LoVo (cell line): ENCODE data around the gene MAP7D3.
"Not testable (repeated sequence)": the region's sequence is repeated elsewhere in the genome, so short reads cannot be mapped to it uniquely, and the experiment has no call there.

ENCODE experiments used
- DNase-seq: peaks from one replicate; pipeline ENCODE4 v3.0.0-alpha.2; 2016; ENCODE audit warnings: low spot score

MAP7D3 gene

DNA sequence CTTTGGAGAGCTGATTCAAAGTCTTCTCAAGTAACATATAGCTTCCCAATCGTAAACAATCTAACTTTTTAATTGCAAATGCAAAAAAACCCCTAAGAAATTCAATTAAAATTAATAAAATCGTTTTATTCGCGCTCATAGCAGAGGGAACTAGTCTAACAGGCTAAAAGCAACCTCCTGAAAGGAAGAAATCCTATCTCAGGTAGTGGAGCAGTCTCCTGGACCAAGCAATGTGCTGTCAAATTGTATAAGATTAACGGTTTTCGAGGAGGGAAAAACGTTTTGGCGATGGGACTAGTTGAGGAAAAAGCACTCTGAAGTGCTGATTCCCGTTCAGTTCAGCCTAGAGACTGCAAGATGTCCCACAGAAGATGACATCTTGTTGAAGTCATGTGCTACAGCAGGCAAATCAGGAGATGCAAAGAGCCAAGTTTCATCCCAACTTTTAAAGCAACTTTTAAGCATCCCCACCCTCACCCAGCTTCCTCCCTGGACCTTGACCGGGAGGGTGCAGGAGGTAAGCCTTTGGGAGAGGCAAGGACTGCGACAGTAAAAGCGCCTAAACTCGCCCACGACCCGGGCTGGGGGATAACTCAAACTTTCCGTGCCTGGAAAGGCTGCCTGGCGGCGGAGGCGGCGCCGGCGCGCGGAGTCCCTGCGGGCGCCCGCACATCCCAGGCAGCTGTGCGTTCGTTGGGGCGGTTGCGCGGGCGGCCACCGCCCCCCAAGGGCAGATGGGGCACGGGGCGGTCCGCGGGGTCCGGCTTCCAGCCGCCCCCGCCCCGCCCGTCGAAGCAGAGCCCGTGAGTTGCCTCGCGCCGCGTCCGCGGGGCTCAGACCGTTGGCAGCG lies 784 bp downstream of the MAP7D3 start:
- peak; percentile 1 for DNase-seq

GRCh38 chrX:136246201-136246600 lies 5.0 kb downstream of the MAP7D3 start:
- no peak for DNase-seq

- DNase-seq: not testable (repeated sequence)
Observed at GRCh38 chrX:136237849-136238248, 13.4 kb downstream of the MAP7D3 start.

DNA sequence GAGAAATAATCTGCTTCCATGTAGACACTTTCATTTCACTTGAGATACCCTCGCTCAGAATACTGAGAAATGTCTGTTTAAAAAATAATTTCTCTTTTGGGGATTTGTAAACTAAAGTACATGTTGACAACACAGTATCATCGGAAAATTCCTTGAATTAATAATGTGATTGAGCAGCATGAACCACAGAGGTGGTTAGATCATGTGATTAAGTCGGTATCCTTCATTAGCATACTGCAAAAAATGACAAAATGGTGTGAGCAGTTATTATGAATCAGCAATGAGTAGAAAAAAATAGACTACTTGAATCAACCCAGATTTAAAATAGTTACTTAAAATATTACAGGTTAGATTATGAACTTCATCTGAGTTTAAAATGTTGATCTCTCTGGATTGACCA lies 14.1 kb downstream of the MAP7D3 start:
- DNase-seq: no peak

GRCh38 chrX:136228839-136229207 lies 22.4 kb downstream of the MAP7D3 start:
- DNase-seq: no peak

DNA sequence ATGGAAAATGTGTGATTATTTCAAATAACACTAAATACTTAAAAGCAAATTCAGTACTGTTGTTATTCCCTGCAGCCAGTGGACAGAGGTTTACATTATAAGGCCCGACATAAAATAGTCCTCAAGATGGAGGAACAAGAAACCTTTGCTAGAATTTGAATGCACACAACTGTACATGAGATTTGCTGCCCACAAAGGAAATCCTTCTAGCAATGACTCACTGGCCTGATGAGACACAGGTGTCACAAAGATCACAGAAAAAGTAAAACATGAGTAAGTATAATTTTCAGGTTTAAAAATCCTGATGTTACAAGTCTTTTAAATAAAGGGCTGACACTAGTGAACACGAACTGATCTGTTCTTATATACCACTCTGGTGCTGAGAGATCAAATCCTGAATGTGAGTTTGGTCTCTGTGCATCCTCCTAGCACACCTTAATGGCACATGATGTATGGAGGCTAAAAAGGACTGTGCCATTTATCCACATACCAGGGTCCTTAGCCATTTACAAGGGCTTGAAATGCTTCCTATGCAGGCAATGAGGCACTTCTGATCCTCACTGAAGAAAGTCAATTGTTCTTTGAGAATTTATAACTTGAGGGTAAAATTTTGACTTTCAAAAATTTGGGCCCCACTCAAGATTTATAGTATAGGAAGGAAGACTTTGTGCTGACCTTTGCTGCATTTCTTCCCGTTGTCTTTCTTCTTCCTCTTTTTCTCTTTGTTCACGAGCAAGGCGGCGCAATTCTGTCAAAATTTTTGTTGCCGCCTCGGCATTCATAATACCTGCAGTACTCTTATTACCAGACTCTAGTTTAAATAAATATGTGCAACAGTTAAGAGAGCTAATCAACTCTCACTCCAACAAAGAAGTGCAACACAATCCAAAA lies 23.0 kb downstream of the MAP7D3 start:
- no peak for DNase-seq

- DNase-seq: no peak
Observed at GRCh38 chrX:136227074-136227473, 24.1 kb downstream of the MAP7D3 start.

GRCh38 chrX:136221851-136222513 lies 29.2 kb downstream of the MAP7D3 start:
- DNase-seq: no peak

GRCh38 chrX:136220951-136221350 lies 30.2 kb downstream of the MAP7D3 start:
- DNase-seq: no peak

GRCh38 chrX:136220540-136220939 lies 30.7 kb downstream of the MAP7D3 start:
- no peak for DNase-seq

GRCh38 chrX:136219893-136220292 lies 31.3 kb downstream of the MAP7D3 start:
- DNase-seq: no peak

DNA sequence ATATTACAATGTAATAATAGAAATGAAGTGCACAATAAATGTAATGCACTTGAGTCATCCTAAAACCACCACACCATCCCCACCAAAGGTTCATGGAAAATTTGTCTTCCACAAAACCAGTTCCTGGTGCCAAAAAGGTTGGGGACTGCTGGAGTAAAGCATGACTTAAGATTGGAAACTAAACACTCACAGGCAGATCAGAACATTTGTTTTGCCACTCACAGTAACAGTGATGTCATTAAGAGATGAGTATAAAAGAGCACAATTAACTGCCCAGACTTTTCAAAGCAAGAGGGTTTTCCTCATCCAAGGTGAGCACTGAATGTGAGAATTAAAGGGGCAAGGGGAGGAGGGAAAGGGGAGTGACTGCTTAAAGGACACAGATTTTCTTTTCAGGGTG lies 35.6 kb downstream of the MAP7D3 start:
- DNase-seq: no peak

DNA sequence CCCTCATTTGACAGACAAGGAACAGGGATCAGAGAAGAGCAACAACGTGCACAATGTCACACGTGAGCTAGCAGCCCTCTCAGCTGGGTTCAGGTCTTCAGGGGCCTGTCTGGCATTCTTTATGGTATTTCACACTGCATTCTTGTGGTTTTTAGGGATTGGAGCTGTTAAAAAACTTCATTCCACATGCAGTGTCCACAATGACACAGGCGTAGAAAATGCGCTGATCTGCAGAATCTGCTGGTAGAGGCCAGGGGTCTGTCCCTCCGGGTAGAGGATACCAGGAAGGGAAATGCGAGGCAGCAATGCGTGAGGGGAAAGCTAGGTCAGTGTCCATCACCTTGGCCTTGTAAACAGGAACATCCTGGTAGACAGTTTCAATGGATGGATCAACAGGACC lies 36.6 kb downstream of the MAP7D3 start:
- no peak for DNase-seq

GRCh38 chrX:136212557-136213111 lies 38.6 kb downstream of the MAP7D3 start:
- DNase-seq: no peak

- no peak for DNase-seq
Observed at GRCh38 chrX:136211766-136212556, 39.2 kb downstream of the MAP7D3 start.

DNA sequence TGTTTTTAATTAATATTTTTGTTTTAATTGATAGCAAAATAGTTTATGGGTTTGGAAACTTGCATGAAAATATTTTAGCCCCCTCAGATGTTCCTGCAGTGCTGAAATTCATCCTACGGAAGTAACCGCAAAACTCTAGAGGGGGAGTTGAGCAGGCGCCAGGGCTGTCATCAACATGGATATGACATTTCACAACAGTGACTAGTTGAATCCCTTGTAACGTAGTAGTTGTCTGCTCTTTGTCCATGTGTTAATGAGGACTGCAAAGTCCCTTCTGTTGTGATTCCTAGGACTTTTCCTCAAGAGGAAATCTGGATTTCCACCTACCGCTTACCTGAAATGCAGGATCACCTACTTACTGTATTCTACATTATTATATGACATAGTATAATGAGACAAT lies 40.4 kb downstream of the MAP7D3 start:
- no peak for DNase-seq

- DNase-seq: no peak
Observed at GRCh38 chrX:136210243-136210642, 41.0 kb downstream of the MAP7D3 start.

DNA sequence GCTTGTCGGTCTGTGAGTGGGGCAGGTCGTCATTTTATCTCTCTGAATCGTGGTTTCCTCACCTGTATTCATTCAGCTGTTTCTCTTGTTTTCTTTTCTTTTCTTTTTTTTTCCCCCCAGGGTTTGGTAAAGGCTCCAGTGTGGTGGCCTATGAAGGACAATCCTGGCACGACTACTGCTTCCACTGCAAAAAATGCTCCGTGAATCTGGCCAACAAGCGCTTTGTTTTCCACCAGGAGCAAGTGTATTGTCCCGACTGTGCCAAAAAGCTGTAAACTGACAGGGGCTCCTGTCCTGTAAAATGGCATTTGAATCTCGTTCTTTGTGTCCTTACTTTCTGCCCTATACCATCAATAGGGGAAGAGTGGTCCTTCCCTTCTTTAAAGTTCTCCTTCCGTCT lies 41.4 kb downstream of the MAP7D3 start:
- DNase-seq: no peak

- no peak for DNase-seq
Observed at GRCh38 chrX:136209016-136209738, 42.0 kb downstream of the MAP7D3 start.

- no peak for DNase-seq
Observed at GRCh38 chrX:136207546-136207945, 43.7 kb downstream of the MAP7D3 start.

DNA sequence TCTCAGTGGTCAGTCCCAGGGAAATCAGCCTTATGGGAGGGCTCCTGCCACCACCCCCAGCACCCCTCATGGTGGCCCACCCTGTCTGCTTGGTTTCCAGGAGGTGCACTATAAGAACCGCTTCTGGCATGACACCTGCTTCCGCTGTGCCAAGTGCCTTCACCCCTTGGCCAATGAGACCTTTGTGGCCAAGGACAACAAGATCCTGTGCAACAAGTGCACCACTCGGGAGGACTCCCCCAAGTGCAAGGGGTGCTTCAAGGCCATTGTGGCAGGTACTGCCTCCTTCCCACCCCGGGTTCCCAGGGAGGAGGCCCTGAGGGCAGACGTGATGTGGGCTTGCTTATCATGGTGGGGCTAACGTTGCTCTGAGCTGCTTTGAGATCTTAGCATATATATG lies 44.3 kb downstream of the MAP7D3 start:
- DNase-seq: no peak
